H1 (cell line): ENCODE data around the gene FCN3. TPM values are rescaled to one million over a fixed set of nuclear protein-coding genes. Genes with fewer than 3 reads are reported as not detected.

Source experiments
- CTCF ChIA-PET: fragments of 300-600 bp; sonication (Branson Sonifier 250); formaldehyde crosslinking; loops from one replicate; lab custom pipeline; 2021; ENCODE audit not compliant: partially characterized antibody; lab: Charles Lee
- POLR2A ChIA-PET: fragments of 300-600 bp; sonication (Branson Sonifier 250); formaldehyde crosslinking; loops from one replicate; lab custom pipeline; 2021; ENCODE audit warnings: inconsistent platforms; ENCODE audit not compliant: partially characterized antibody; lab: Charles Lee
- DNase-seq, 2 experiments: peaks; one replicate each; pipeline versions ENCODE4 v3.0.0 to v3.0.0-alpha.2; 2010 to 2022; ENCODE audit warnings: low spot score in 2 of 2, low read depth in 1 of 2, mixed read lengths in 1 of 2
- FAIRE-seq: peaks from 2 replicates; lab custom pipeline; 2011; peaks lifted over from hg19 to GRCh38; lab: Jason Lieb, UNC
- H2AFZ ChIP-seq: 2 replicates; pipeline ENCODE4 v1.8.1; 2012; ENCODE audit warnings: low read length, inconsistent platforms
- H2AK5ac ChIP-seq: 2 replicates; pipeline ENCODE4 v1.6.1; 2013; ENCODE audit warnings: low read depth, low read length
- H2BK120ac ChIP-seq: replicated peaks from 2 replicates; pipeline ENCODE3; 2013; ENCODE audit warnings: low read depth, low read length, inconsistent platforms
- H2BK12ac ChIP-seq: 2 replicates; pipeline ENCODE4 v1.6.1; 2013; ENCODE audit warnings: low read depth, low read length
- H2BK15ac ChIP-seq: 2 replicates; pipeline ENCODE4 v1.6.1; 2013; ENCODE audit warnings: low read length
- H2BK20ac ChIP-seq: 2 replicates; pipeline ENCODE4 v1.6.1; 2013; ENCODE audit warnings: low read length
- H2BK5ac ChIP-seq: 2 replicates; pipeline ENCODE4 v1.6.1; 2013; ENCODE audit warnings: low read depth, low read length
- H3K14ac ChIP-seq: 2 replicates; pipeline ENCODE4 v1.6.1; 2013; ENCODE audit warnings: inconsistent platforms; ENCODE audit not compliant: insufficient read length
- H3K18ac ChIP-seq: 2 replicates; pipeline ENCODE4 v1.6.1; 2013; ENCODE audit warnings: low read length; ENCODE audit errors: extremely low read depth
- H3K23ac ChIP-seq: 2 replicates; pipeline ENCODE4 v1.6.1; 2013; ENCODE audit warnings: inconsistent platforms; ENCODE audit not compliant: insufficient read length
- H3K23me2 ChIP-seq: 2 replicates; pipeline ENCODE4 v1.6.1; 2013; ENCODE audit warnings: low read depth, low read length
- H3K27ac ChIP-seq: 2 replicates; pipeline ENCODE4 v1.6.1; 2011; ENCODE audit warnings: low read depth, low read length, inconsistent platforms
- H3K27me3 ChIP-seq, 4 experiments: replicated peaks in 1 of 4; 1 replicate in 1 of 4; 2 replicates in 3 of 4; pipeline versions ENCODE4 v1.6.1 to v1.8.1; 2011 to 2013; ENCODE audit warnings: low read length in 3 of 4, mild to moderate bottlenecking in 3 of 4, inconsistent platforms in 2 of 4, mixed read lengths in 2 of 4, moderate library complexity in 1 of 4; ENCODE audit not compliant: control insufficient read depth in 3 of 4, insufficient read depth in 3 of 4; ENCODE audit errors: extremely low read depth in 1 of 4
- H3K36me3 ChIP-seq, 4 experiments: 2 replicates each; pipeline versions ENCODE4 v1.6.1 to v1.8.1; 2011 to 2013; ENCODE audit warnings: mild to moderate bottlenecking in 4 of 4, low read length in 3 of 4, moderate library complexity in 2 of 4, control low read depth in 1 of 4, inconsistent platforms in 1 of 4; ENCODE audit not compliant: insufficient read depth in 4 of 4, control insufficient read depth in 2 of 4
- H3K4ac ChIP-seq: replicated peaks from 2 replicates; pipeline ENCODE3; 2013; ENCODE audit warnings: low read length, low read depth, mixed read lengths, inconsistent platforms; ENCODE audit not compliant: insufficient read length
- H3K4me1 ChIP-seq, 4 experiments: replicated peaks in 1 of 4; 1 replicate in 1 of 4; 2 replicates in 3 of 4; pipeline versions ENCODE4 v1.6.1 to v1.8.1; 2011 to 2013; ENCODE audit warnings: low read length in 3 of 4, inconsistent platforms in 2 of 4, mixed read lengths in 1 of 4; ENCODE audit not compliant: insufficient read depth in 4 of 4, control insufficient read depth in 3 of 4
- H3K4me2 ChIP-seq, 2 experiments: 2 replicates each; pipeline versions ENCODE4 v1.6.1 to v1.8.1; 2011 to 2013; ENCODE audit warnings: low read depth in 2 of 2, low read length in 2 of 2, control low read depth in 1 of 2, inconsistent platforms in 1 of 2, mild to moderate bottlenecking in 1 of 2; ENCODE audit not compliant: insufficient read depth in 1 of 2
- H3K4me3 ChIP-seq, 4 experiments: fragments of 200-600, 300-600 bp in 1 of 4; sonication (generic), shearing (Covaris generic), sonication (Bioruptor Twin) in 1 of 4; 2 replicates each; pipeline versions ENCODE4 v1.5.1 to v1.8.1; 2011 to 2016; ENCODE audit warnings: low read length in 4 of 4, low read depth in 3 of 4, control low read depth in 2 of 4, inconsistent platforms in 2 of 4, mild to moderate bottlenecking in 2 of 4, mixed read lengths in 1 of 4, moderate library complexity in 1 of 4; ENCODE audit not compliant: insufficient read depth in 2 of 4; ENCODE audit errors: extremely low read depth in 1 of 4
- H3K56ac ChIP-seq: replicated peaks from 2 replicates; pipeline ENCODE3; 2013; ENCODE audit warnings: low read depth, mild to moderate bottlenecking, mixed read lengths, low read length, inconsistent platforms; ENCODE audit not compliant: insufficient read length
- H3K79me1 ChIP-seq: 2 replicates; pipeline ENCODE4 v1.6.1; 2013; ENCODE audit warnings: low read depth, low read length, control low read depth
- H3K79me2 ChIP-seq, 2 experiments: 2 replicates each; pipeline versions ENCODE4 v1.6.1 to v1.8.1; 2012 to 2013; ENCODE audit warnings: low read length in 2 of 2, mild to moderate bottlenecking in 2 of 2, inconsistent platforms in 1 of 2; ENCODE audit not compliant: insufficient read depth in 2 of 2, control insufficient read depth in 1 of 2
- H3K9ac ChIP-seq, 4 experiments: replicated peaks in 1 of 4; 1 replicate in 1 of 4; 2 replicates in 3 of 4; pipeline versions ENCODE4 v1.6.1 to v1.8.1; 2011 to 2013; ENCODE audit warnings: low read depth in 3 of 4, low read length in 3 of 4, control low read depth in 2 of 4, mild to moderate bottlenecking in 2 of 4, moderate library complexity in 2 of 4, inconsistent platforms in 1 of 4; ENCODE audit errors: extremely low read depth in 1 of 4
- H3K9me3 ChIP-seq, 2 experiments: 2 replicates each; pipeline versions ENCODE4 v1.6.1 to v1.8.1; 2012 to 2013; ENCODE audit warnings: mild to moderate bottlenecking in 2 of 2, moderate library complexity in 2 of 2, control low read depth in 1 of 2, inconsistent platforms in 1 of 2, low read depth in 1 of 2, low read length in 1 of 2, mixed read lengths in 1 of 2; ENCODE audit not compliant: insufficient read depth in 2 of 2
- H4K20me1 ChIP-seq, 2 experiments: replicated peaks in 1 of 2; 2 replicates each; pipeline versions ENCODE3 to v1.8.1; 2011 to 2013; ENCODE audit warnings: inconsistent platforms in 2 of 2, low read length in 2 of 2, mild to moderate bottlenecking in 1 of 2; ENCODE audit not compliant: insufficient read depth in 2 of 2, control insufficient read depth in 1 of 2
- H4K5ac ChIP-seq: 2 replicates; pipeline ENCODE4 v1.6.1; 2013; ENCODE audit warnings: low read length, low read depth, mixed read lengths, inconsistent platforms; ENCODE audit not compliant: insufficient read length
- H4K8ac ChIP-seq: 2 replicates; pipeline ENCODE4 v1.8.0; 2013; ENCODE audit warnings: mild to moderate bottlenecking, moderate library complexity, low read length, inconsistent platforms; ENCODE audit not compliant: insufficient read depth; ENCODE audit errors: extremely low read depth
- H4K91ac ChIP-seq: replicated peaks from 2 replicates; pipeline ENCODE3; 2013; ENCODE audit warnings: low read length, mixed read lengths, inconsistent platforms; ENCODE audit not compliant: insufficient read length
- JUND ChIP-seq: IDR thresholded peaks from 2 replicates; pipeline ENCODE4 v1.6.1; 2011; ENCODE audit warnings: mild to moderate bottlenecking, improper control_type of control experiment, low read length
- POLR2A ChIP-seq, 2 experiments: IDR thresholded peaks; 1 replicate in 1 of 2; 2 replicates in 1 of 2; pipeline ENCODE4 v1.6.1; 2011; ENCODE audit warnings: low read depth in 2 of 2, low read length in 2 of 2, mild to moderate bottlenecking in 2 of 2; ENCODE audit errors: control extremely low read depth in 1 of 2
- SRF ChIP-seq: IDR thresholded peaks from 2 replicates; pipeline ENCODE4 v1.6.1; 2011; ENCODE audit warnings: mild to moderate bottlenecking, low read depth, low read length, moderate library complexity
- WGBS, 2 experiments: shearing (Covaris generic) in 1 of 2; methylation state at CpG; one replicate each; pipeline versions ENCODE4 v1.1.6 to v1.1.7; 2013 to 2015; ENCODE audit warnings: low lambda C conversion rate in 2 of 2, mixed read lengths in 2 of 2, inconsistent platforms in 1 of 2, low coverage in 1 of 2, missing lambda C conversion rate in 1 of 2; ENCODE audit not compliant: insufficient replicate concordance in 2 of 2, insufficient coverage in 1 of 2, insufficient read length in 1 of 2; ENCODE audit errors: extremely low coverage in 1 of 2, missing lambda C conversion rate in 1 of 2; 5-methylcytosine and 5-hydroxymethylcytosine counted together
- polyA plus RNA-seq, 7 experiments: library from polyadenylated mRNA; depleted of rRNA in 3 of 7; stranded (reverse) in 5 of 7; unstranded in 2 of 7; fragments of >200 nt in 5 of 7; fragments of 200-250 nt in 2 of 7; gene quantifications; 1 replicate in 5 of 7; 2 replicates in 1 of 7; 4 replicates in 1 of 7; pipeline versions ENCODE4 v1.2.1 to v1.2.3, GENCODE V29; 2011 to 2013; ENCODE audit warnings: missing spikeins in 2 of 7, mixed read lengths in 2 of 7
- total RNA-seq: library from RNA; stranded (reverse); fragmentation: NEBNext Ultra II Directional; extraction: Animal tissue kit (Norgen Biotek cat#: 25700); gene quantifications from 2 replicates; pipeline ENCODE4 v1.2.1, GENCODE V29; 2021

The FCN3 gene
- total and polyA plus RNA-seq, 2 of the 8 experiments (the other 6 are each of a cell fraction or from before 2014, with no cell fraction given): 0.30 to 0.57 TPM

DNA sequence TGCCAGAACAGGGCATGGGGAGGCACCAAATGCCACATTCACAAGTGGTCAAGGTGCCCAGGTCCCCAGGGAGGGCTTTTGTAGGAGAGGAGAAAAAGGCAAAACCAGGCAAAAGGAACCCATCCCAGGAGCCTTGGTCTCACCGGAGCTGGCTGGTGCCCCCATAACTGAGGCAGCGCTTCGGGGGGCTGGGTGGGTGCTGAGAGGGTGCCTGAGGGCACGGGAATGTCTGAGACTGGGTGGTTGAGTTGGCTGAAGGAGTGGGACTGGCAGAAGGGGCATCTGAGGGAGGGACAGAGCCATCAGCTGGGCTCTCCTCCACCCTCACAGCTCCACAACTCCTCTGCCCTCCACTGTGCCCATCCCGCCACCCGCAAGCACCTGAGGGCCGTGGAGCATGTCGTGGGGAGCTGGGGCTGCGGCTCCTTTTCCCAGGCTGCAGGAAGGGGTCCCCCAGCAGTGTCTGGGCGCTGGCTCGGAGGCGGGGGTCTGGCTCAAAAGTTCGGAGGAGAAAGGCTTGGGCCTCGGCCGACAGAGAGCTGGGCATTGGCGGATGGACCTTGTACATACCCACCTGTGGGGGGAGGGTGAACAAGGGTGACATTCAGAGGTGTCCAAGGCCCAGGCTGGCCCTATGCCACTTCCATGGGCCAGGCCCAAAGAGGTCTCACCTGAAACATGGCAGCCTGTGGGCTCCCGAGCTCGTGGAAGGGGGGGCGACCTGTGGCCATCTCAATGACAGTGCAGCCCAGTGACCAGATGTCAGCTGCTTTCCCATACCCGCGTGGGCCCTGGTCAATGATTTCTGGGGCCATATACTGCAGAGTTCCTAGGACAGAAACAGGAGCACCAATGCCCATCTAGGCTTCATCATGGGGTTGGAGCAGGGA is 16.3 kb downstream of the FCN3 start:
- POLR2A ChIA-PET: interaction anchor here (0.8 to 10.9 kb wide), 13 partner anchors 4 to 61 kb away, joined by 3 to 101 read pairs (median 5); partner anchors contain the start of gene MAP3K6

More for the DNA sequence above, 16.3 kb downstream of the FCN3 start:
- Histone ChIP-seq H2AFZ (no peak overlapping the region), H2BK15ac (no peak overlapping the region), H2AK5ac (0 out of 2 replicates have a peak overlapping the region, but pooled peaks have one; percentile 46), H3K23ac (no peak overlapping the region), H4K8ac (no peak overlapping the region), H2BK5ac (no peak overlapping the region), H3K27me3 (peaks cover 12 to 47% (median 36%) of the 10 kb centered on the region in 4 experiments), H4K91ac (no peak overlapping the region), H3K18ac (no peak overlapping the region), H3K14ac (no peak overlapping the region), H3K4ac (no peak overlapping the region), H2BK120ac (no peak overlapping the region), H3K79me2 (no peaks in the 10 kb centered on the region), H3K4me2 (0 out of 4 replicates have a peak overlapping the region, but pooled peaks of 1 of the 2 experiments have one; percentile 43), H4K20me1 (peaks cover 0 to 10% of the 10 kb centered on the region in 2 experiments), H3K23me2 (peaks cover 14% of the 10 kb centered on the region), H3K27ac (no peak overlapping the region), H3K9me3 (no peaks in the 10 kb centered on the region), H3K36me3 (no peaks in the 10 kb centered on the region), H3K79me1 (no peaks in the 10 kb centered on the region), H2BK20ac (no peak overlapping the region), H4K5ac (no peak overlapping the region), H3K4me1 (peaks cover 0 to 14% (median 7%) of the 10 kb centered on the region in 4 experiments; a peak in 6 of 7 replicates), H2BK12ac (no peak overlapping the region), H3K56ac (no peak overlapping the region), H3K9ac (no peak overlapping the region), H3K4me3 (no peak overlapping the region)
- WGBS, 2 experiments: 90% methylated on average over 19 of the region's 21 CpGs; no CpG with 5 or more reads in 1 of the 2 experiments
- CTCF ChIA-PET: interaction anchor here (0.5 to 28.8 kb wide), 31 partner anchors 9 to 310 kb away, joined by 3 to 625 read pairs (median 7); partner anchors contain the start of genes CD164L2, FCN3, GPR3 and MAP3K6
- TF ChIP-seq JUND (no peak), SRF (no peak), POLR2A (IDR thresholded peaks at IDR 0.05; ENCODE audit: control extremely low read depth in 1 of 2, low read depth in 2 of 2, low read length in 2 of 2) (no peak)
- FAIRE-seq (no peak), DNase-seq (no peak)
